GM18511 (cell line): ENCODE measurements around the gene ST3GAL3.

Experiments
- ATAC-seq: cut with Tn5 transposase; IDR thresholded peaks from one replicate; pipeline ENCODE4 v1.9.1; 2021; ENCODE audit warnings: mild to moderate bottlenecking, moderate library complexity; ENCODE audit not compliant: unreplicated experiment

Gene ST3GAL3

DNA sequence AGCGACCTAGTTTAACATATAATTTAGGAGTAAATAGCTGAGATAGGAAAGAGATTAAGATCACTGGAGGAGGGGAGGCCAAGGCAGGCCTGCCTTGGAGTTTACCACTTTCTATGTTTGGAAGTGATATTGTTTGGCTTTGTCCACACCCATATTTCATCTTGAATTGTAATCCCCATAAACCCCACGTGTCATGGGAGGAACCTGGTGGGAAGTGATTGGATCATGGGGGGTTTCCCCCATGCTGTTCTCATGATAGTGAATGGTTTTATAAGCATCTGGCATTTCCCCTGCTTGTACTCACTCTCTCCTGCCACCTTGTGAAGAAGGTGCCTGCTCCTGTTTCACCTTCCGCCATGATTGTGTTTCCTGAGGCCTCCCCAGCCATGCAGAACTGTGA lies 168.0 kb downstream of the ST3GAL3 start:
- no peak for ATAC-seq

DNA sequence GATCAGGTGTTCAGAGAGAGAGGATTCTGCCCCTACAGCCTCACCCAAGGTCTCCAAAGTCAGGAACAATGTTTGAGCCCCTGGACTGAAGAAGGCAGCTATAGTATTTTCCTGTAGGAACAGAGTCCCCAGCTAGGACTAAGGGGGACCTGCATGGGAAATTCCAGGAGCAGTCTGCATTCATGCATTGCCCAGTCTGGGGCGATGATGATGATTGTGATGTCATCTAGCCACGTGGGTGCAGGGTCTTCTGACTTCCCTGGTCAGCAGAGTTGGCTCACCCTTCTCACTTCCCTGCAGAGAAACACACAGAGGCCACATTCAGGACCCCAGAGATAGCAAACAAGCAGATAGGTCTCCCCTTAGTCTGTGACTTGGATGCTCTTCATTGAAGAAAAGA lies 169.8 kb downstream of the ST3GAL3 start:
- ATAC-seq: no peak

DNA sequence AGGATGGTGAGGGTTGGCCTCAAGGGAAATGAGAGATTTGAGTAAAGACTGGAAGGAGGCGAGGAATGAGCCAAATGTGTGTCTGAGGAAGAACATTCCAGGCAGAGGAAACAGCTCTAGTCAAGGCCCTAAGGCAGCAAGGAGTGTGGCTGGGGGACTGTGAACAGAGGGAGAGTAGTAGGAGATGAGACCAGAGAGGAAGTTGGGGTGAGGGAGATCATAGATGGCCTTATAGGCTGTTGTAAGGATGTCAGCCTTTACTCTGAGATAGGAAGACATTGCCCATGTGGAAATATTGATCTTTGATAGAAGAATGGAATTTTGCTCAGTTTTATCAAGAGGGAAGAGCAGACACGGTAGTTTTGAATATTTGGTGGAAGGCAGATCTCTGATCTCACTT lies 171.1 kb downstream of the ST3GAL3 start:
- no peak for ATAC-seq

DNA sequence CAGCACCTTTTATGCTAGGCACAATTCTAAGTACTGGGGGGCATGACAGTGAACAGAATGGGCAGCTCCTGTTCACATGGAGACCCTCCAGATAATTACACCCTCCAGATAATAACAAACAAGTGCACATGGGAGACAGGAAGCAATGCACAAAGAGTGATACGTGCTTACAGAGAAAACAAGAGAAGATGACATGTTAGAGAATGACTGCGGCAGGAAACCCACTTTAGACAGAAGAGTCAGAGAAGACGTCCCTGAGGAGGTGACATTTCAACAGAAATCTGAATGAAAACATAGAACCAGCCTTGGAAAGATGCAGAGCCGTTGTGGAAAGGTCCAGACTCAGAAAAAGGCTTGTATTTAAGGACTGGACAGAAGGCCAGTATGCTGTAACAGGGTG lies 171.5 kb downstream of the ST3GAL3 start:
- no peak for ATAC-seq

DNA sequence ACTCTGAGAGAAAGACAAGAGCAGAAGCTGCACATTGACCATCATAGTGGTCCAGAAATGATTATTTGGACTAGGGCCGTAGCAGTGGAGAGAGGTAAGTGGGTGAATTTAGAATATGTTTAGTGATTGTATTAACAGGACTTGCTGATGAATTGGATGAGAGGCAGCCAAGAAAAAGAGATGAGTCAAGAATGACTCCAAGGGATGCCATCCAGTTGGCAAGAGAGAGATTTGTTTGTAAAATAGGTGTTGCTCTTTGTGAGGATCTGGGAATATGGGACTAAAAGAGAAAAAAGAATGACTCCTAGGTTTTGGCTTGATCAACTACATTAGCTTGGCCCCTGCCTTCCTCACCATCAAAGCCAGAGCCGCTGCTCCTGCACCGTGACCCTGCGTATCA lies 172.1 kb downstream of the ST3GAL3 start:
- no peak for ATAC-seq

DNA sequence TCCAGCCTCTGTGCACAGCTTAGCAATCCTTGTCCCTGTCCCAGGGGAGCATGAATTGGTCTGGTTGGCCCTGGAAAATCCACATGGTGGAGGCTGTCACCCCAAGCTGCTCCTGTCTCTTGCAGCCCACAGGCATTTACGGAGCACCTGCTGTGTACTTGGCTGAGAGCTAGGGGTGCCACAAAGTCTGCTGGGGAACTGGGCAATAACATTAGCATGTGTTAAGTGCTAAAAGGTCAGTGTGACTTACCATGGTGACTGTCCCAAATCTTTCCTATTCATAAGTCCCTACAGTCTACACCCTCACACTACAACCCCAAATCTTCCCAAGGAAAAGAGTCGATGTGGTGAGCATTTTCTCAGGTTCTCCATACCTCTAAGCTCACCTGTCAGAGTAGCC lies 172.7 kb downstream of the ST3GAL3 start:
- no peak for ATAC-seq

DNA sequence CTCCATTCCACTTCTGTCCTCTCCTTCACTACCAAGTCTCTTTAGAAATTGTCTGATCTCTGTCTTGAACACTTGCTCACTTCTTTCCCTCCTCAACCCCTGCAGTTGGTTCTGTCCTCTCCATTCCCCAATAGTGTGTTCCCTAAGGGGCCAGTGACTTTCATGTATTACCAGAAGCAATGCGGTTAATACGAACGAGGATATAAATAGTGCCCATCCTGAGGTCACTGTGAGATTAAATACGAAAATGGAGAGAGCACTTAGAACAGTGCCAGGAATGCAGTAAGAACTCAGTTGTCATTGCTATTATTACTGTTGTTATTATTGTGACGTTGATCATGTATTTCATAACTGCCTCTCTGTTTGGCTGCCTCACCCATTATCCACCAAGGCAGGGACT lies 173.3 kb downstream of the ST3GAL3 start:
- ATAC-seq: no peak

DNA sequence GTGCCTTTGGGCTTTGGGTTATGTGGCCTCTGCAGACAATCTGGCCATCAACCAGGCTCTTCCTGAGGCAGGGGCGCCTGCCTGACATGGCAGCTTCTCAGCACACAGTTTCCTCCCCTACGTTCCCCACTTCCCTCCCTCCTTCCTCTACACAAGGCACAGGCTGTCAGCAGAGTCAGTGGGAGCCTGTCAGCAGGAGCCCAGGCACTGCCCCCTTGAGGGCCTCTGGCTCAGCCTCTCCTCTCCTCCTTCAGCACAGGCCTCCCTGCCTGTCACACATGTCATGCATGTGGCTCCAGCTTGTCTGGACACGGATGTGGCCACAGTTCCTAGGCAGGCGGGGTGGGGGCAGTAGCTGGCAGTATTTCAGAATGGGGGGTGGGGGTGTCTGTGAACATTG lies 174.1 kb downstream of the ST3GAL3 start:
- ATAC-seq: no peak

DNA sequence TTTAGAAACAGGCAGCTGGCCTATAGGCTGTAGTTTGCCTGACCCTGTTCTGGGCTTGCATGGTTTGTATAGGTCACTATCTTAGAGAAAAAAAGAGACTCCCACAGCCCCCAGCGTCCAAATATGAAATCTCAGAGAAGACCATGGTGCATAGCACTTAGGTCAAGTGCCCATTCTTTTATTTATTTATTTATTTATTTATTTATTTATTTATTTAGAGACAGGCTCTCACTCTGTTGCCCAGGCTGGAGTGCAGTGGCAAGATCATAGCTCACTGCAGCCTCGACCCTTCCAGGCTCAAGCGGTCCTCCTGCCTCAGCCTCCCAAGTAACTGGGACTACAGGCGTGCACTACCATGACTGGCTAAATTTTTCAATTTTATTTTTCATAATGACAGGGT lies 175.4 kb downstream of the ST3GAL3 start:
- ATAC-seq: no peak

DNA sequence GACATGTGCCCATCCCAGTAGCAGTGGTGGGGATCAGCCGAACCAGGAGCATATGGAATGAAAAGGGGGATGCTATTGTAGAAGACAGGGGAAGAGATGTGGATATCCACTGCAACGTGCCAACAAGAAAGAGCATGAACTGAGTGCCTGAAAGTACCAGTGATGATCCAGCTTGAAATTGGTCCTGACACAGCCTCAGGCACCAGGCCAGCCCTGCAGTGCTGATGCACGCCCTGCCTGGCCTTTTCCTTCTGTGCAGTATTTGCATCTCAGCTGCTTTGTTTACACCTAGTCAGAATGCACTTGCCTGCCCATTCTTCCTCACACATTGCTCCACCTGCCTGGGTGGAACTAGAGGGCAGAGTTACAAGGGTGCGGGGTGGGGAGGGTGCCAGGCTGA lies 176.0 kb downstream of the ST3GAL3 start:
- no peak for ATAC-seq

DNA sequence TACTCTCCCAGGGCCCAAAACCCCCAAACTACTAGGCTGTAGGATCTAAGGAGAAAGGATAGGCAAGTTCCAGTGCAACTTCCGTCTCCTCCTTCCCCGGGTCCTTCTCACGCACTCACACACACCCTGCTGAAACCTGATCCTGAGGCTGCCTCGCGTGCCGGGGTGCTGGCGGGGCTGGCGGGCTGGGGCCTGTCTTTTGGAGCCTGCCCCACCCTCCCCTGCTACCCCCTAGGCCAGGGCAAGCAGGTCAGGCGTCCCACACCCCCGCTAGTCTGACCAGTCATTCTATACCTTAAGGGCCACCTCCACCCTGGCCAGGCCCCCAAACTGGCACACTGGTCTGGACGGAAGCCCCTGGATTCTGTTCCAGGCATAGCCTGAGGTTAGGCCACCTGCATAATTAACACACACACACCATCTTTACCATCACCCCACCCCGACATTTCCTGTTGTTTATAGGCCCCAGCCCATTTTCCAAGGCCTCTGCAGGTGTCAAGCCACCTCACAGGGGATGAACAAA lies 178.0 kb downstream of the ST3GAL3 start:
- no peak for ATAC-seq

DNA sequence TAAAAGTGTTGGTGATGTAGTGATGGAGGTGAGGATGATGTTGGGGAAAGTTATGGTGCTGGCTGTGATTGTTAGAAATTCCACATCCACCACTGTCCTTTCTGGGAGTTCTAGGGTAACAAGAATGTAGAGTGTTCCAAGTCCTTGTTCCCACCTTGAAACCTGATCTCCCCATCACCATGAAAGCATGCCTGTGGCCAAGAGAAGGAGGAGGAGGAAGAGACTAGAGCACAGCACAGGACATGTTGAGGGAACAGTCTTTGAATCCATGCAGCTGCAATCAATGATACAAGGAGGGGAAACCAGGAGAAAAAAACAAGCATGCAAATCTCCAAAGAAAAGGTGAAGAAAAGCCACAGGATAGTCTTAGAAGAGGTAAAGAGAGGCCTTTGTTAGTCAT lies 180.4 kb downstream of the ST3GAL3 start:
- ATAC-seq: no peak

DNA sequence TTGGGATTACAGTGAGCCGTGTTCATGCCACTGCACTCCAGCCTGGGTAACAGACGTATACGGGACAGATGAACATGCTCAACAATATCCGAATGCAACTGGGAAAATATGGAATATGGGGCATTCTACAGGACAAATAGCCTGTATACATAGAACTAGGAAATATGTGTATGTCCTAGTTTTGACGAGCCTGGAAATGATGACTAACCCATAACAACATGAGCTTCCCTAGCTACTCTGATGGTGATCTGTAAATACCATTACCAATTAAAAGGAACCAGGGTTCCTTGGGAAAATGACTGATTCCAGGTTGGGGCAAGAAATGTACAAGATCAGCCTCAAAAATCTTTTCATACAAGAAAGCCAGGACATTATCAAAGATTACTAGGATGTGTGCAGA lies 183.5 kb downstream of the ST3GAL3 start:
- no peak for ATAC-seq

DNA sequence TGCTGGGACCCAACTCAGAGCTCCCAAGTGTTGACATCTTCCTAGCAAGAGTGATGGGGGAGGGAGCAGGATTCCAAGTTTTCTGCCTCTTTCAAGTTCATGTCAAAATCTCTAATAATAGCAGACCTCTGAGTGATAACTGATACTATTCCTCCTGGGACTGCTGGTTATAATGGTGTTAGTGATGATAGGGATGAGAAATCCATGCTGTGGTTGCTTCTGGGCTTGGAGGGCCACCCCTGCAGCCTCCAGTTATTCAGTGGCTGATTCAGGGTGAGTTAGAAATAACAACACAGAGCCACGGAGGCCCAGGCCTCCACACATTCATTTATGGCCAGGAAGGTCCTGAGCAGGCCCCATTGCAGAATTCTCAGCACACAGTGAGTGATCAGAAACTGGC lies 185.7 kb downstream of the ST3GAL3 start:
- ATAC-seq: no peak

DNA sequence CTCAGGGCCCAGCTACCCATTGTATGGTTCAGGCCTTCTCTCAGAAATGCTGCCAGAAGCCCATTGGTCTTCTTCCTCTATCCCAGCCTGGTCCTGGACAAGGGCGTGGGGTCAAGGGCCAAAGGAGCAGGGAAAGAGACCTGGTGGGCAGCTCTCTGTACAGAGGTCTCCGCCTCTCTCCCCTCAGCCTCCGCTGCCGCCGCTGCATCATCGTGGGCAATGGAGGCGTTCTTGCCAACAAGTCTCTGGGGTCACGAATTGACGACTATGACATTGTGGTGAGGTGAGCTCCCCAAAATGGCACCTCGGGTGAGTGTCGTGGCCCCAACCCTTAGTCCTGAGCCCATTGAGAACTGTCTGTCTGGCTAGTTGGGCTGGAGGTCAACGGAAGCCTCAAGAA lies 191.6 kb downstream of the ST3GAL3 start:
- ATAC-seq: no peak

DNA sequence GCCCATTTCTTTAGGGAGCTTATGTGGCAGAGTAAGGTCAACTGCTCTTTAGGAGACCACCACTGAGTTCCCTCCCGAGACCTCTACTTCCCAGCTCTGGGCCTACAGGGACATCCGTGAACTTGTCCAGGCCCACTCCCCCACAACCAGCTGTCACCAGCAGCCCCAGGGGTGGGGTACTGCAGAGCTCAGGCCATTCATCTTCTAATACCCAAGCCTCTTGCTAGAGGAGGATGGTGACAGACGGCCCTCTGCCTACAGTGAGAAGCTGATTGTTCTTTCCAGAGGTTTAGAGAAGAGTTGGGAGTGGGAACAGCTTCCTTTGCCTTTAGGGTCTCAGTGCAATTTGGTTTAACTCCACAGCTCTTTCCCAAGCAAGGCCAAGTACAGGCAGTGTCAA lies 193.1 kb downstream of the ST3GAL3 start:
- ATAC-seq: no peak

DNA sequence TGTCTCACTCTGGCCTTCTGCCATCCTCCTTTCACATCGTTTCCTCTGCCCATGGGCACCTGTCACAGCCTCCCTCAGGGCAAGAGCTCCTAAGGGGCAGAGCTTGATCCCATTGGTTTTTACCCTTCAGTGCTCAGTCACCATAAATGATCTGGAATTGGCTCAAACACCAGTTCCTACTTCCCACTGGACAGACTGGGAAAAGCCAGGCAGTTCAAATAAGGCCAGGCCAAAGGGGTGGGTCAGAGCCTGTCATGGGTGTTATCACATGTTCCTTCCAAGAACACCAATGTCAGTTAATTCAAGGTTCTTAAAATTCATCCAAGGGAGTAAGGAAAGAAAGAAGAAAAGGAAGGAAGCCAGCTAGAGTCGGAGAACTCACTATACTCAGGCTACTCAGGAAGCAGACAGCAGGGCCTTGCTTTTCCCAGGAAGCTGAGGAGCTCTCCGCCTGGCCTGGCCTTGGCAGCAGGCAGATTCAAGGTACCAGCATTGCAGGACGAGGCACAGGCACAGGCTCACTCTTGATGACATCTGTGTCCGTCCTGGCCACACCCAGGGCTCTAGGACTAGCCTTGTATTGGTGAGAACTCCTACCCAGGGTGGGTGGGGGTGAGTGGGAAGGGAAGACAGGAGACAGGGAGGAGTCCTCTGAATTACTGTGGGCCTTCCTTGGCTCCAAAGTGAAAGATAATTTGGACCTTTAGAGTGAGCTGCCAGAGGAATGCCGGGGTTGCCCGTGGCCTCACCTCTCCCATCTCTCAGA lies 194.0 kb downstream of the ST3GAL3 start:
- no peak for ATAC-seq

DNA sequence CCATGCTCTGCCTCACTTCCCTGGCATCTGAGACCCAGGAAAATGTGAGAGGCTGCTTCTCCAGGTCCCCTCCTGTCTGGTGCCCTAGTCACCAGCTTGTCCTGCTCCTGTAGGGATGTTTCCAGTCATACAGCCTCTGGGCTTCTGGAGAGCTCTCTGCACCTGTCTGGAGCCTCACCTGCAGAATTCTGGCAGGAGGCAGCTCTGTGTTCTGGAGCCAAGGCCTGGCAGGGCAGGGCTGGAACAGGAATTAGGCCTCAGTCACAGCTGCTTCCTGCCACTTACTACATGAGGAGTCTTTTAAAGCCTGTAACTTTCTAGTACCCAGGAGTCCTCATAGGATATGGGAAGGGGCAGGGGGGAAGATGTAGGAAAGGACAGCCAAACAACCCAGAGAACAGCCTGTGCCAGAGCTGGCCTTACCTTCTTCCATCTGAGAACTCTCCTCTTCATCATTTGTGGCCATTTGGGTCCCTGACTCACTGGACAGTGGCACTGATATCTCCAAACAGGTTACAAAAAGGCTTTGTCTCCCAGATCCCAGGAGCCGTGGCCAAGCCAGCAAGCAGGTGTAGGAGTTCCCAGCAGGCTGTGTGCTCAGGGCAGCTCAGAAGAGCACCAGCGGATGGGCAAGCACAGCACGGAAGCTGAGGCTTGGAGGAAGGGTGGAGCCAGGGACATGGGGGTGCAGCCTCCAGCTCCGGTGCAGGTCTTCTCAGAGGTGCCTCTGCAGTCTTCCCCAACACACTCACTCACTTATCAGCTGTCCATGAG lies 194.9 kb downstream of the ST3GAL3 start:
- no peak for ATAC-seq

DNA sequence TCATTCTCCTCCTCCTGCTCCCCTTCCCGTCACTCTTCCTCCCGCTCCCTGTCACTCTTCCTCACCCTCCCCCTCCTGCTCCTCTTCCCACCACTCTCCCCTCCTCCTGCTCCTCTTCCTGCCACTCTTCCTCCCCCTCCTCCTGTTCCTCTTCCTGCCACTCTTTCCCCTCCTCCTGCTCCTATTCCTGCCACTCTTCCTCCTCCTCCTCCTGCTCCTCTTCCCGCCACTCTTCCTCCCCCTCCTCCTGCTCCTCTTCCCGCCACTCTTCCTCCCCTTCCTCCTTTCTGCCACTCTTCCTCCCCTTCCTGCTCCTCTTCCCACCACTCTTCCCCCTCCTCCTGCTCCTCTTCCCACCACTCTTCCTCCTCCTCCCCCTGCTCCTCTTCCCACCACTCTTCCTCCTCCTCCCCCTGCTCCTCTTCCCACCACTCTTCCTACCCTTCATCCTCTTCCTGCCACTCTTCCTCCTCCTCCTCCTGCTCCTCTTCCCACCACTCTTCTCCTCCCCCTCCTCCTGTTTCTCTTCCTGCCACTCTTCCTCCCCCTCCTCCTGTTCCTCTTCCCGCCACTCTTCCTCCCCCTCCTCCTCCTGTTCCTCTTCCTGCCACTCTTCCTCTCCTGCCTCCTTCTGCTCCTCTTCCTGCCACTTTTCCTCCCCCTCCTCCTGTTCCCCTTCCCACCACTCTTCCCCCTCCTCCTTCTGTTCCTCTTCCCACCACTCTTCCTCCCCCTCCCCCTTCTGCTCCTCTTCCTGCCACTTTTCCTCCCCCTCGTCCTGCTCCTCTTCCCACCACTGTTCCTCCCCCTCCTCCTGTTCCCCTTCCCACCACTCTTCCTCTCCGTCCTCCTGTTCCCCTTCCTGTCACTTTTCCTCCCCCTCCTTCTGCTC lies 197.6 kb downstream of the ST3GAL3 start:
- ATAC-seq: no peak

DNA sequence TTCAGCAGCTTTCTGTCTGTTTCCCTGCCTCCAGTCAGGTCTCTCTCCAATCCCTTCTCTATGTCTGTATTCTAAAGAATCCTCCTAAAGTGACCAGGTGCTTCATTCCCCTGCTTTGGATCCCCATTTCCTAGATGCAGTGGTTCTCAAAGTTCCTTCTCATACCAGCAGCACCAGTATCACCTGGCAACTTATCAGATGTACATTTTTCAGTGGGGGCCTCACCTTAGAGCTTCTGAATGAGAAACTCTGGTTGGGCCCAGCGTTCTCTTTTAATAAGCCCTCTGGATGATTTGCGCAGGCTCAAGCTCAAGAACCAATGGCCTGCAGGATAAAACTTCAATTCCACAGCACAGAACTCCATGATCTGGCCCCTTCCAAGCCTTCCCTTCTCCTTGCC lies 200.9 kb downstream of the ST3GAL3 start:
- no peak for ATAC-seq

DNA sequence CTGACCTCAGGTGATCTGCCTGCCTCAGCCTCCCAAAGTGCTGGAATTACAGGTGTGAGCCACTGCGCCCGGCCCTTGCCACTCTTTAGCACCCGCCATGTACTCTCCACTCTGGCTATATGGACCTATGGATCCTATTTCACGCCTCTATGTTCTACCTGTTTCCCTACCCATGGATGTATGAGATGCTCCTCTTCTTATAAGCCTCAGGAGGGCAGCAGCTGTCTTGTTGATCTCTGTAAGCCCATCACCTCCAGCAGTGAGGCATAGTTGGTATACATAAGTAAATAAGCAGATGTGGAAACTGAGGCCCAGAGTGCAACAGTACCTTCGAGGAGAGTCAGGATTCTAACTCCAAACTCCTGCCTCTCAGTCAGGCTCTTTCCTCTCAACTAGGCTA lies 201.5 kb downstream of the ST3GAL3 start:
- no peak for ATAC-seq
